Prostate gland (tissue), 2 donors: Measurements from ENCODE around the gene ARPP19. TPM values are rescaled to one million over a fixed set of nuclear protein-coding genes. Genes with fewer than 3 reads are reported as not detected.

ENCODE experiments used
- DNase-seq: peaks from one replicate; pipeline ENCODE4 v3.0.0-alpha.2; 2019; ENCODE audit warnings: low spot score
- H3K27ac ChIP-seq, 2 donors: fragments of 200-600 bp; sonication (generic); 2 replicates each; pipeline ENCODE4 v1.5.1; 2017 to 2019
- H3K27me3 ChIP-seq: fragments of 200-600 bp; sonication (generic); replicated peaks from 2 replicates; pipeline ENCODE4 v1.5.1; 2019; ENCODE audit not compliant: insufficient read depth
- H3K36me3 ChIP-seq, 2 donors: fragments of 200-600 bp; sonication (generic); 1 replicate in 1 of 2; 2 replicates in 1 of 2; pipeline versions ENCODE4 v1.5.1 to v1.8.1; 2017 to 2019
- H3K4me1 ChIP-seq: fragments of 200-600 bp; sonication (generic); replicated peaks from 2 replicates; pipeline ENCODE4 v1.5.1; 2019
- H3K4me3 ChIP-seq, 2 donors: fragments of 200-600 bp; sonication (generic); 2 replicates each; pipeline ENCODE4 v1.5.1; 2017 to 2019
- H3K9me3 ChIP-seq: fragments of 200-600 bp; sonication (generic); 2 replicates; pipeline ENCODE4 v1.5.1; 2017
- POLR2A ChIP-seq: fragments of 450-650 bp; IDR thresholded peaks from one replicate; pipeline ENCODE4 v1.6.1; 2016; ENCODE audit warnings: antibody characterized with exemption, mild to moderate bottlenecking
- POLR2AphosphoS5 ChIP-seq: sonication (generic); formaldehyde crosslinking; IDR thresholded peaks from one replicate; pipeline ENCODE4 v1.6.1; 2017; ENCODE audit warnings: antibody characterized with exemption
- WGBS: methylation state at CpG from one replicate; pipeline ENCODE4 v1.1.5; 2018; 5-methylcytosine and 5-hydroxymethylcytosine counted together
- intact Hi-C: fragments of 100-400 bp; cut with DNase I; formaldehyde crosslinking; loops from one replicate; pipeline ENCODE4 v1.14.2; 2022
- total RNA-seq, 2 donors: library from RNA; depleted of rRNA; stranded (reverse); fragments of >200 nt; gene quantifications; one replicate each; pipeline ENCODE4 v1.1.0, GENCODE V29; 2016
- TF ChIP-seq, protein P1 (sequence below), 4 experiments: fragments of 200-600 bp in 2 of 4; fragments of 450-650 bp in 2 of 4; sonication (generic) in 2 of 4; IDR thresholded peaks; 1 replicate in 3 of 4; 2 replicates in 1 of 4; pipeline ENCODE4 v1.5.1; 2016 to 2019; ENCODE audit warnings: antibody characterized with exemption in 4 of 4, mild to moderate bottlenecking in 2 of 4, moderate library complexity in 2 of 4

Gene ARPP19
- total RNA-seq, 2 donors from 2014 or later = 86.9 to 130 TPM

DNA sequence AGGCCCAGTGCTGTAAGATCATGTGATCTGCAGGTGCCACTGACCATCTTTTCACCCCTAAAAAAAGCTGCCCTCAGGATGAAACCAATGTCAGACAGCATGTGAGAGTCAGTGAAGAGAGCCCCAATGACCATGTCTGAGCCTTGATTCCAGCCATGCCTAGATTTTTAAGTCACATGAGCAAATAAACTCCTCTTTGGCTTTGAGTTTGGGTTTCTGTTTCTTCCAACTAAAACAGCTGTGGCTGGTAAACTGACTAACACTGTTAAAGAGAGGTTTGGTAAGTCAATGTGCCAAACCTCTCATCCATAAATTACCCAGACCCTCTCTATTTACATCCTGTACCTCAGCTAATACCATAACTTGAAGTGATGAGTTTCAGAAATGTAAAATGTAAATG, 48.4 kb downstream of the ARPP19 start:
- Histone ChIP-seq H3K27ac (no peak overlapping the region), H3K4me1 (no peaks in the 10 kb centered on the region), H3K9me3 (no peaks in the 10 kb centered on the region), H3K27me3 (no peaks in the 10 kb centered on the region), H3K4me3 (no peak overlapping the region), H3K36me3 (no peaks in the 10 kb centered on the region)
- no peak for DNase-seq
- intact Hi-C loops = loop anchor here (10.0 kb wide), 2 partner anchors 214 to 256 kb away; no protein-coding TSS in a partner anchor
- TF ChIP-seq POLR2AphosphoS5 = no peak
- TF ChIP-seq POLR2A = no peak
- TF ChIP-seq, protein P1, sequence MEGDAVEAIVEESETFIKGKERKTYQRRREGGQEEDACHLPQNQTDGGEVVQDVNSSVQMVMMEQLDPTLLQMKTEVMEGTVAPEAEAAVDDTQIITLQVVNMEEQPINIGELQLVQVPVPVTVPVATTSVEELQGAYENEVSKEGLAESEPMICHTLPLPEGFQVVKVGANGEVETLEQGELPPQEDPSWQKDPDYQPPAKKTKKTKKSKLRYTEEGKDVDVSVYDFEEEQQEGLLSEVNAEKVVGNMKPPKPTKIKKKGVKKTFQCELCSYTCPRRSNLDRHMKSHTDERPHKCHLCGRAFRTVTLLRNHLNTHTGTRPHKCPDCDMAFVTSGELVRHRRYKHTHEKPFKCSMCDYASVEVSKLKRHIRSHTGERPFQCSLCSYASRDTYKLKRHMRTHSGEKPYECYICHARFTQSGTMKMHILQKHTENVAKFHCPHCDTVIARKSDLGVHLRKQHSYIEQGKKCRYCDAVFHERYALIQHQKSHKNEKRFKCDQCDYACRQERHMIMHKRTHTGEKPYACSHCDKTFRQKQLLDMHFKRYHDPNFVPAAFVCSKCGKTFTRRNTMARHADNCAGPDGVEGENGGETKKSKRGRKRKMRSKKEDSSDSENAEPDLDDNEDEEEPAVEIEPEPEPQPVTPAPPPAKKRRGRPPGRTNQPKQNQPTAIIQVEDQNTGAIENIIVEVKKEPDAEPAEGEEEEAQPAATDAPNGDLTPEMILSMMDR (IDR thresholded peaks at IDR 0.05) = no peak

DNA sequence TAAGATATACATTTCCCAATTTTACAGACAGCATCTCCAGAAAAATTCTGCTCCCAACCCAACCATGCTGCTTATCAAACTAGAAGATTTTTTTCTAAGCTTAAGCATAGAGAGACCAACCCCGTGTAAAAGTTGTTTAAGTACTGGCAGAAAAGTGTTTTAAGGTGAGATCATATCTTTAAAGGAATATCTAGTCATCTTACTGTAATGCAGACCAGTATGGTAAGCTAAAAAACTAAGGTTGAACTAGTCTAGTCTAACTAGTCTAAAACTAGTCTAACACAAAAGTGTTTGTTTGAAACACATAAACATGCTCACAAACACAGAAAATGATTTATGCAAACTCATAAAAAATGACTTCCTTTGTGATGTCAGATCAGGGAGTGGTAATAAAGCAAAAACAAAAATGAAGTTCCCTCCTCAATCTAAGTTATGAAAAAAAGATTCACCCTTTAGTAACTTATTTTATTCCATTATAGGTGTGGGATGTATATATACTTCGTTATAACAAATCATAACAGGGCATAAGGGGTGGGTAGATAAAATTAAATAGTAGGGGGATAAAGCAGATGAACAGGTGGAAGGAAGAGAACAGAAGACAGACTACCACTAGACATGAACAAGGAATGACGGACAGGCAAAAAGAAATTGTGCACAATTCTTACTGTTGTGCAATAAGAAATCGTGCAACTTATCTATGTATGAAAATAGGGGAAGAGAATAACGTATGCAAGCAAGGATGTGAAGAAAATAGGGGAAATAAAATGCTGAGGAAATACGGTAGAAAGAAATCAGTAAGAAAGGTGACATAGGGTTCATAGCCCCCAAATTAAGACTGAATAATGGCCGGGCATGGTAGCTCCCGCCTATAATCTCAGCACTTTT, 50.1 kb downstream of the ARPP19 start:
- intact Hi-C loops = no loop called here

DNA sequence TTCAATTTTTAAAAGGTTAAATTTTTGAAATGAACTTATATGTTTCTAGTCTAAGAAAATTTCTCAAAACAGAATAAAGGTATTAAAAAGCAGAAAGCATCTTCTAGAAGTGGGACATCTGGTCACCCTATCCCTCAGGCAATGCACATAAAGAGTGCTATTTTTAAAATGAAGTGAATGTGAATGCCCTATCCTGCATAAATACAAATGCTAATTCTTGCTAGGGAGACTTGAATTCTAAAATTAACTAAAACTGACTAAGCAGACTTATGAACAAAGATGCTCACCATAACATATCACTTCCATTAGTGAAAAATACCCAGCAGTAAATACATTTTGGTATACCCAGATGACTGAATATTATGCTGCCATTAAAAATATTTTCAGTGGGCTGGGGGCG, 51.8 kb downstream of the ARPP19 start:
- H3K4me1 ChIP-seq = no peaks in the 10 kb centered on the region
- H3K9me3 ChIP-seq = no peaks in the 10 kb centered on the region
- no peak overlapping the region for H3K27ac ChIP-seq
- H3K4me3 ChIP-seq = no peak overlapping the region
- 83% methylated on average over 1 of the region's 1 CpG for WGBS
- TF ChIP-seq POLR2AphosphoS5 (no peak), POLR2A (no peak)
- TF ChIP-seq, protein P1 (IDR thresholded peaks at IDR 0.05) = no peak
- intact Hi-C loops = no loop called here
- H3K36me3 ChIP-seq = no peaks in the 10 kb centered on the region
- H3K27me3 ChIP-seq = no peaks in the 10 kb centered on the region
- no peak for DNase-seq

More for the DNA sequence above, 50.1 kb downstream of the ARPP19 start:
- Histone ChIP-seq H3K27ac (no peak overlapping the region), H3K4me1 (no peaks in the 10 kb centered on the region), H3K27me3 (no peaks in the 10 kb centered on the region), H3K4me3 (no peak overlapping the region), H3K9me3 (no peaks in the 10 kb centered on the region), H3K36me3 (no peaks in the 10 kb centered on the region)
- 75% methylated on average over 8 of the region's 8 CpGs for WGBS
- DNase-seq = no peak
- TF ChIP-seq, protein P1 (IDR thresholded peaks at IDR 0.05) = no peak
- TF ChIP-seq POLR2AphosphoS5 = no peak
- TF ChIP-seq POLR2A = no peak

DNA sequence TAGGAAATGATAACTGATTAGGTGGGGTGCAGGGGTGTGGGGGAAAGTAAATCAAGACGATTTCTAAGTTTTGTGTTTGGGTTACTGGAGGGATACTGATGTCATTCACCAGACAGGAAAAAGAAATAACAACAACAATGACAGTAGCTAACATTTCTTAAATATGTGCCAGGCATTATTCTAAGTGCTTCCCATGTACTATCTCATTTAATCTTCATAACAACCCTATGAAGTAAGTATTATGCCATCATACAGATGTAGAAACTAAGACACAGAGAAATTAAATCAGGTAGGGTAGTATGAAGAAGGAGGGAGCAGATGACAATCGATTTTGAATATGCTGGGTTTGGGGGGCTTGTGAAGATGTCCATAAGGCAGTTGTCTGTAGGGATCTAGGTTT, 53.5 kb downstream of the ARPP19 start:
- no peak overlapping the region for H3K27ac ChIP-seq
- no peak for DNase-seq

More for the DNA sequence above, 53.5 kb downstream of the ARPP19 start:
- H3K9me3 ChIP-seq = no peaks in the 10 kb centered on the region
- no peak overlapping the region for H3K4me3 ChIP-seq
- 86% methylated on average over 2 of the region's 2 CpGs for WGBS
- H3K4me1 ChIP-seq = no peaks in the 10 kb centered on the region
- TF ChIP-seq POLR2AphosphoS5 (no peak), POLR2A (no peak)
- TF ChIP-seq, protein P1 (IDR thresholded peaks at IDR 0.05) = no peak
- intact Hi-C loops = no loop called here
- no peaks in the 10 kb centered on the region for H3K27me3 ChIP-seq
- no peaks in the 10 kb centered on the region for H3K36me3 ChIP-seq
